GM15510 (cell line): ENCODE measurements around the gene EIF4A2.

ENCODE experiments used
- POLR2A ChIP-seq: IDR thresholded peaks from 3 replicates; pipeline ENCODE4 v1.6.1; 2011; ENCODE audit warnings: borderline replicate concordance; ENCODE audit not compliant: insufficient read length; ENCODE audit errors: extremely low read depth

EIF4A2 gene

DNA sequence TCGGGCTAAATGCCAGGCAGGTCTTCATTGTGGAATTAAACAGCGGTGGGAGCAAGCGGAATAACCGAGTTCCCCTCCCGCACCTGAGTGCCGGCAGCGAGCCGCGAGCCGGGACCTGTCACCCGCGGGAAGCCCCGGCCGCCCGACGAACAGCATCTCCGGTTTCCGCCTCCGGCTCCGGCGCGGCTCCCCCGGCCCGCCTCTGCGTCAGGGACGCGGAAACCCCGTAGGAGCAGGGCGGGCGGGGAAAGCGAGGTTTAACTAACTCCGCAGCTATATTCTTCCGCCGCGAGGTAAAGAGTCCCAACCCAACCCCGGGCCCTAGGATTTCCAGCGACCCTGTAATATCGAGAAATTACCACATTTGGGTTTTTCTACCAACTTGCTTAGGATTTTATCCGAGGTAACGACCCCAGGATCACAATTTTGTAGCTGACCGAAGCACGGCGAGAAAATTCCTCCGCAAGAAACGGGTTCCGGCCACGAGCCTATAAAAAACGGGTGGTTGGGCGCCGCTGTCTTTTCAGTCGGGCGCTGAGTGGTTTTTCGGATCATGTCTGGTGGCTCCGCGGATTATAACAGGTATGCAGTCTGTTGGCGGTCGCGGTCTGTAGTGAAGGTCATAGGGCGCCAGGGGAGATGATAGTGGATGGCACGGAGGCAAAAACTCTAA is at the start of gene EIF4A2:
Gene EIF4A2, plus strand, starts transcription at position 520 of the 673 bp plus-strand sequence. Its CDS starts 34 bp downstream, at position 554.
- TF ChIP-seq POLR2A: peak; percentile 99

DNA sequence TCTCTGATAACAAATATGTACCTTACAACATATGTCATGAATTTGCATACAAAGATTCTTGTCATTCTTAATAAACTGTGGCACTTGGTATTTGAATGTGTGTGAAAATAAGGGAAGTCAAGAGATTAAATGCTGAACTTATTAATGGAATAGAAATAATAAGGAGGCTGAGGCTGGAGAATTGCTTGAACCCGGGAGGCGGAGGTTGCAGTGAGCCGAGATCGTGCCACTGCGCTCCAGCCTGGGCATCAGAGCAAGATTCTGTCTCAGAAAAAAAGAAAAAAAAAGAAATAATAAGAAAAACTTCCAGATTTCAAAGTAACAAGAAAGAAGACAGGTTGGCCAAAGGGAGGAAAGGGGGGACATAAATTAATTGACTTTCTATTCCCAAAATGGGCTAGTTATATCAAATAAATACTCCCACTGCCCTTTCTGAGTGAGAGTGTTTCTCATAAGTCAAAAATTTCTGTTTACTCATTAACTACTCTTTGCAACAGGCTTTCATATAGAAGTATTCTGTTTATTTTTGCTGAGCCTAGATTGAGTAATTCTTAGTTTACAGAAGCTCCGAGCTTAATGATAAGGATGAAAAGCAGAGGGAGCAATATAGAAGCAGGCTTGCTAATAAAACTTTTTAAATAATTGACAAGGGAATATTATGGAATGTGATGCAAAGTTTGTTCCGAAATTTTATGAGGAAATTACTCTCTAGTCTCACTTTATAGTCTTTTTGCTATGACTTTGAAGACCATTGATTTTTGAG is 40.6 kb upstream of the EIF4A2 start:
- TF ChIP-seq POLR2A: no peak

DNA sequence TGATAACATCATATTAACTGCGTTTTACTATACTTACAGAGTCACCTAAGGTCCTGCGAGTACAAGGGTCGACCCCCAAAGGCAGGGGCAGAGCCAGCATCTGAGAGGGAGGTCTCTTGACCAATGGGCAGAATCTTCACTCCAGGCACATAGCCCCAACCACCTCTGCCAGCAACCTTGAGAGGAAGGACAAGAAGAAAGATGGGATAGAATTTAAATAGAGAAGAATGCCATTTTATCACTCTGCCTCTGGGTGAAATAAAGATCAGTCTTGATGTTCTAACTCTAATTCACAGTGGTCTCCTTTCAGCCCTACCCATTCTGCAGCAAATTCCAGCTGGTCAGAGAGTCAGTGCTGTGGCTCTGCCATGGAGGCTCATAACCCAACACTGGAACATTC is 39.7 kb upstream of the EIF4A2 start:
- no peak for TF ChIP-seq POLR2A

DNA sequence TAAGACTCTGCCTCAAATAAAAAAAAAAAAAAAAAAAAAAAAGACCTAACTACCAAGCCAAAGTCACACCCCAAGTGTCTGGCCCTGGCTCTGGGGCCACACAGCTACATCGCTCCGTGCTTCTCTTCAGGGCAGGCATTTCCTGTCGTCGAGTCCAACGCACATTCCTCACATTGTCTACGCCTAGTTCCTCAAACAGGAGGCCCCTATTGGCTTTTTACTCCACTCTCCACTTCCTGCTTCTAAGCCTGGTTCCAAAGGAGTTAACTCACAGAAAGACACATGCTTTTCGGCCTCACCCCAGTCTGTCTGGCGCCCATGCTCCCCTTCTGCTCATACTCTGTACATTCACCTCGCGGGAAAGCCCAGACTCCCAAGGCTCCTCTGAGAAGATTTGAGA is 37.4 kb upstream of the EIF4A2 start:
- no peak for TF ChIP-seq POLR2A

DNA sequence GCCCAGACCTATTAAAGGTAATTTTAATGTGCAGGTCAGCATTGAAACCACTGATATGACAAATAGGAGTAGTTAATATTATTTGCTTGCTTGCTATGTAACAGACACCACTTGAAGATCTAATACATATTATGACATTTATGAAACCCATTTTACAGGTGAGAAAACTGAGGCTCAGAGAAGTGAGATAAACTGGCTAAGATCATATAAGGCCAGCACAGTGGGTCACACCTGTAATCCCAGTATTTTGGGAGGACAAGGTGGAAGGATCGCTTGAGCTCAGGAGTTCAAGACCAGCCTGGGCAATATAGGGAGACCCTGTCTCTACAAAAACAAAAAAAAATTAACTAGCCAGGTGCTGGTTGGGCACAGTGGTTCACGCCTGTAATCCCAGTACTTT is 33.1 kb upstream of the EIF4A2 start:
- no peak for TF ChIP-seq POLR2A

DNA sequence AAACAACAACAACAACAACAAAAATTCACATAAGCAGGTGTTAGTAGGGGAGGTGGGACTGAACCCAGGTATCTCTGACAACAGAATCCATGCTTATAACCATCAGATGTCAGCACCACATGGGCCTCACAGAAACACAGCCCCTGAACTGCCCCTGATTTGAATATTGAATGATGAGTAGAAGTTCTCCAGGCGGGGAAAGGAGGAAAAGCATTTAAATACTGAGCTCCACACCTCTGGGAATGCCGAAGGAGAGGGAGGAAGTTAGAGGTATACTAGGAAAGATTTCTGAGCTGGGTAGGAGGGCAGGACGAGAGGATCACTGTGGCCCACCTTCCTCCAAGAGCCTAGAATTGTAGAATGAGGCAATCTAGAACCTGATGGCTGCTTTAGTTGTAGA is 31.9 kb upstream of the EIF4A2 start:
- no peak for TF ChIP-seq POLR2A

DNA sequence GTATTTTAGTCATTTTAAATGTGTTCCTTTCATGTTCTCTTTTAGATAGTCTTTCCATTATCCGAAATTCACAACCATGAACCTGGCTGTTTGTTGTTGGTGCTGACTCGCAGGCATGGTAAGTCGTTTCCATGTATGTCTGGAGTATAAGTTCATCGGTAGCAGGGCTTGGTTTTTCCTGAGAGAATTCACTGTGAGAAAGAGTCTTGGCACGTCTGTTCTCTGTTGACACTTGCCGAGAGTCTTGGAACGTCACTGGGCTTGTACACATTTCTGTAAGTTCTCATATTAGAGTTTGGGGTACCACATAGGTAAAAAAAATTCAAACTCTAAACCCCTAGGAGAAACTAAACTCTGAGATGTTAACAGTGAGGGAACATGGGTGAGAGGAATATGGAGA is 29.4 kb upstream of the EIF4A2 start:
- no peak for TF ChIP-seq POLR2A

DNA sequence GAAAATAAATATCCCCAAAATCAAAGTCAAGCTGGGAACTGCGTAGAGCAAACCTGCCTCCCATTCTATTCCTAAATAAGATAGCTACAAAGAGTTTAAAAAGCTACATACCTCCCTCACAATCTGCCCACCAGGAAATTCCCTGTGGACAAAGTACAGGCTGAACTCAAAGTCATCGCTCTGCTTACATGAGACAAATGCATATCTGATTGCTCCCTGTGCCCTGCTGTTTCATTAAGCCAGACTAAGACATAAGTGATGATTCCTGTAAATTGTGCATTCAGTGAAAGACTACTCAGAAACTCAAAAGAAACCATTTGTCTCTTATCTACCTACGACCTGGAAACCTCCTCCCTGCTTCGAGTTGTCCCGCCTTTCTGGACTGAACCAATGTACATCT is 28.5 kb upstream of the EIF4A2 start:
- no peak for TF ChIP-seq POLR2A

DNA sequence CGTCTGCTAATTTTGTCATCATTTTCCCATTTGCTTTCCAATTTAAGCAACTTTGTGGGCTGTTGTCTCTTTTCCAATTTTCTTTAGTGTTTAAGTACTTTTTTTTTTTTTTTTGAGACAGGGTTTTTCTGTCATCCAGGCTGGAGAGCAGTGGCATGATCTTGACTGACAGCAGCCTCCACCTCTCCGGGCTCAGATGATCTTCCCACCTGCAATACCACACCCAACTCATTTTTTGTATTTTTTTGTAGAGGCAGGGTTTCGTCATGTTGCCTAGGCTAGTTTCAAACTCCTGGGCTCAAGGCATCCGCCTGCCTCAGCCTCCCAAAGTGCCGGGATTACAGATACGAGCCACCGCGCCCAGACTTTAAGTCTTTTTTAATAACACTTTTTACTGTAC is 26.2 kb upstream of the EIF4A2 start:
- no peak for TF ChIP-seq POLR2A

DNA sequence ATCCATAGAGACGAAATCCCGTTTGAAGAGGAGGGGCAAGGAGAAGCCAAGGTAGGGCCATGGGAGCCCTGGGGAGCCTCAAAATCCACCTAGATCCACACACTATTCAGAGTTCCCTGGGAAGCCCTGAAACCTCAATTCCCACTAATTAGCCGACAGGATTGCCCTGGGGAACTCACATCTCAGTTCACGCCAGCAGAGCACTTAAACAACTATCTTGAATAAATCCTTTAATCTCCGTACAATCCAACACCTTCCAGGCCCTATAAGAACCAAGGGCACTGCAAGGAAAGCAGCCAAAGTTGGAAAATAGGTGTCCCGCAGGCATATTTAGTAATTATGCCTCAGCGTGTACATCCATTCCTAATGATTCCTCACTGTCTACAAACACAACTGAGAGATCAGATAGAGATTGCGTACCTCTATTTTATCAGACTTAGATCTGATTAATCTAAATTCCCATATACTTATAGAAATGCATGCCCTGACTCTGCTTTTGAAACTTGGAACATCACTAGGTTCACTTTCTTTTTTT is 25.6 kb upstream of the EIF4A2 start:
- no peak for TF ChIP-seq POLR2A

DNA sequence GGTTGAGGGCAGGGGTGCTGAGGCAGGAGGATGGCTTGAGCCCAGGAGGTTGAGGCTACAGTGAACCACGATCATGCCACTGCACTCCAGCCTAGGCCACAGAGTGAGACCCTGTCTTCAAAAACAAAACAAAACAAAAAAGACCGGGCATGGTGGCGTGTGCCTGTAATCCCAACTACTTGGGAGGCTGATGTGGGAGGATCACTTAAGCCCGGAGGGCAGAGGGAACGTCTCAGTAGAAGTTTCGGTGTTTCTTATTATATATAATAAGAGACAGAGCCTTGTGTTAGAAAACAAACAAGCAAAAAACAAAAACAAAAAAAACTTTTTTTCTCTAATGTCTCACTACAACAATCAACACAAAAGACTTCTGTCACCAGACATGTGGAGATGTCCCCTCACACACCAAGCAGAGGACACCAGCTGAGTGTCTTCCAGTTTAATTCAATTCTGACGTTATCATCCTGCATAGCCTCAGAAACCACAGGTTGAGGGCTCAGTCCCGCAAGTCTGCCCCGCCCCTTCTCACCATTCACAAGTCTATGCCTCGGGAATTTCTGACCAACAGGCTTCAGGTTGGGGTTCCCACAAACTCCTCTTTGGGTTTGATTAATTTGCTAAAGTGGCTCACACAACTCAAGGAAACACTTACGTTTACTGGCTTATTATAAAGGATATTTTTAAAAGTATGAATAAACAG is 24.0 kb upstream of the EIF4A2 start:
- TF ChIP-seq POLR2A: no peak

DNA sequence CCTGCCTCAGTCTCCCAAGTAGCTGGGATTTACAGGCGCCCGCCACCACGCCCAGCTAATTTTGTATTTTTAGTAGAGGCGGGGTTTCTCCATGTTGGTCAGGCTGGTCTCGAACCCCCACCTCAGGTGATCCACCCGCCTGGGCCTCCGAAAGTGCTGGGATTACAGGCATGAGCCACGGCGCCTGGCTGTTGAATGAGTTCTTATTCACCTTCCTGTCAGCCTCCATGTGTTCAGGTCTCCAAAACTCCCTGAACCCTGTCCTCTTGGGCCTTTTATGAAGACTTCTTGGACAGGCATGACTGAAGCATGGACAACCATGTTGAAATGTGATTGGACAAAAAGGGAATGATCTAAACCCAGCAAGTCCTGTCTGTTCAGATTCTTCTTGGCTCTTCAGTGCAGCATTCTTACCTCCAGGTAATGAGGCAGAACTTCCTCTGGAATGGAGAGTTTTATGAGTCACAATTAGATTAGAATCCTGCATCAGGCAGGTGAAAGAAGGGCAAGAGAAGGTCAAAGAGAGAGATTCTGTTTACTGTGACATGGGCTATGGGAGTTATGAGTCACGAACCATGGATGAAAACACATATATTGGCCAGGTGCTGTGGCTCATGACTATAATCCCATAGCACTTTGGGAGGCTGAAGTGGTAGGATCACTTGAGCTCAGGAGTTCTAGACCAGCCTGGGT is 23.1 kb upstream of the EIF4A2 start:
- TF ChIP-seq POLR2A: no peak

DNA sequence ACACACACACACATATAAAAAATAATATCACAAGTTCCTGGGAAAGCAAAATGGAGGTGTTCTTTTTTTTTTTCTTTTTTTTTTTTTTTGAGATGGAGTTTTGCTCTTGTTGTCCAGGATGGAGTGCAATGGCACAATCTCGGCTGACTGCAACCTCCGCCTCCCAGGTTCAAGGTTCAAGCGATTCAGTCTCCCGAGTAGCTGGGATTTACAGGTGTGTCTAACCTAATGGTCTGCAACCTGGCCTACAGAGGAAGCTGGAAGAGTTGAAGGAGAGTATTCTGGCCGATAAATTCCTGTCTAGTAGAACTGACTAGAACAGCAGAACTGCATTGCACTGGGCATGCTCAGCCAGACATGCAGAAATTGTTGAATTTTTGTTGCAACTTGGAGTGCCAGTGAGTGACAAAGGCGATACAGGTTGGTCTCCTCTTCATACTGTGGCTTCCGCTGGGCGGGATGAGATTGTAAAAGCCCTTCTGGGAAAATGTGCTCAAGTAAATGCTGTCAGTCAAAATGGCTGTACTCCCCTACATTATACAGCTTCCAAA is 22.4 kb upstream of the EIF4A2 start:
- no peak for TF ChIP-seq POLR2A

DNA sequence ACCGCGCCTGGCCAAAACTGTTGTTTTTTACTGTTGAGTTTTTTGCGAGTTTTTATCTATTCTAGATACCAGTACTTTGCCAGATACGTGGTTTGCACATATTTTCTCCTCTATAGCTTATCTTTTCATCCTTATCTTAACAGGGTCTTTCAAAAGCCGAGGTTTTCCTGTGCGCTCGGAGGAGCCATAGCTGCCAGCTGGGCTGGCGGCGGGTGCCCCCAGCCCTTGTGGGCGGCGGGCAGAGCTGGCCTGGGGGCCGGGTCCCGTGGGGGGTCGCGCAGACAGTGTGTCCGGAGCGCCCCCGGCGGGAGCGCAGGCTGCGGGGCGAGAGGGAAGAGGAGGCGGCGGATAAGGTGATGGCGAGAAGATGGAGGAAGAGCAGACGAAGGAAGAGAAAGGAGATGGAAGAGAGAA is 11.1 kb upstream of the EIF4A2 start:
- no peak for TF ChIP-seq POLR2A
